Upper lobe of right lung (tissue), 1 donor: Measurements from ENCODE around the gene CPED1. TPM values are rescaled to one million over a fixed set of nuclear protein-coding genes. Genes with fewer than 3 reads are reported as not detected.

Source experiments
- ATAC-seq: fragments of 200-7000 bp; cut with Tn5 transposase; one replicate; pipeline ENCODE4 v1.9.1; 2020; ENCODE audit warnings: mild to moderate bottlenecking, moderate library complexity
- DNase-seq: peaks from one replicate; pipeline ENCODE4 v3.0.0-alpha.2; 2020
- H3K27ac ChIP-seq: fragments of 200-600 bp; one replicate; pipeline ENCODE4 v1.8.0; 2022
- H3K27me3 ChIP-seq: fragments of 200-600 bp; one replicate; pipeline ENCODE4 v1.8.0; 2022; ENCODE audit warnings: mild to moderate bottlenecking
- H3K36me3 ChIP-seq: fragments of 200-600 bp; one replicate; pipeline ENCODE4 v1.8.0; 2022
- H3K4me1 ChIP-seq: fragments of 200-600 bp; one replicate; pipeline ENCODE4 v1.8.0; 2022
- H3K4me3 ChIP-seq: fragments of 200-600 bp; one replicate; pipeline ENCODE4 v1.8.0; 2022; ENCODE audit warnings: mild to moderate bottlenecking
- H3K9me3 ChIP-seq: fragments of 200-600 bp; one replicate; pipeline ENCODE4 v1.8.0; 2022
- intact Hi-C: fragments of 100-400 bp; cut with DNase I; formaldehyde crosslinking; loops from one replicate; pipeline ENCODE4 v1.11.0; 2022
- total RNA-seq: library from RNA; stranded (reverse); fragmentation: NEBNext Ultra II Directional; extraction: Animal tissue kit (Norgen Biotek cat#: 25700); gene quantifications from one replicate; pipeline ENCODE4 v1.2.1, GENCODE V29; 2021
- TF ChIP-seq, protein P1 (sequence below): fragments of 200-600 bp; IDR thresholded peaks from one replicate; pipeline ENCODE4 v1.8.0; 2022; ENCODE audit warnings: antibody characterized with exemption
- donor health status: DM: no; HTN: yes; CAD: no; lungs with severe emphysema.

CPED1 gene
- total RNA-seq, 1 donor from 2014 or later, result 39.2 TPM

DNA sequence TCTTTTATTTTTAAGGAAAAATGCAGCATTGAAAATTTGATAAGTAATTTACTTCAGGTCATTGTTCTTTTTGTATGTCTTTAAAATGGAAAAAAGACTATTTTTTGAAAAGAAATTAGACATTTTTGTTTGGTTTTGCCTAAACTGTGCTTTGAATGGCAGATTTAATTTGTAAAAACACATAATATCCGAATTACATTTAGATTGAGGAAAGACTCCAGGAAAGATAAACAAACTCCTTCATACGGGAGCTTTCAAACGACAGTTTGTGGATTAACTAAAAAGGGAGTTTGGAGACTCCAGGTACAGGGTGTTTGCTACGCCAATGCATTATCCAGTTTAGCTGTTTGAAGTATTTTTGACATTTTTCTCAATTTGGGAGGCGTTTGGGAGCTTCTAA is 36.1 kb downstream of the CPED1 start:
- TF ChIP-seq, protein P1, sequence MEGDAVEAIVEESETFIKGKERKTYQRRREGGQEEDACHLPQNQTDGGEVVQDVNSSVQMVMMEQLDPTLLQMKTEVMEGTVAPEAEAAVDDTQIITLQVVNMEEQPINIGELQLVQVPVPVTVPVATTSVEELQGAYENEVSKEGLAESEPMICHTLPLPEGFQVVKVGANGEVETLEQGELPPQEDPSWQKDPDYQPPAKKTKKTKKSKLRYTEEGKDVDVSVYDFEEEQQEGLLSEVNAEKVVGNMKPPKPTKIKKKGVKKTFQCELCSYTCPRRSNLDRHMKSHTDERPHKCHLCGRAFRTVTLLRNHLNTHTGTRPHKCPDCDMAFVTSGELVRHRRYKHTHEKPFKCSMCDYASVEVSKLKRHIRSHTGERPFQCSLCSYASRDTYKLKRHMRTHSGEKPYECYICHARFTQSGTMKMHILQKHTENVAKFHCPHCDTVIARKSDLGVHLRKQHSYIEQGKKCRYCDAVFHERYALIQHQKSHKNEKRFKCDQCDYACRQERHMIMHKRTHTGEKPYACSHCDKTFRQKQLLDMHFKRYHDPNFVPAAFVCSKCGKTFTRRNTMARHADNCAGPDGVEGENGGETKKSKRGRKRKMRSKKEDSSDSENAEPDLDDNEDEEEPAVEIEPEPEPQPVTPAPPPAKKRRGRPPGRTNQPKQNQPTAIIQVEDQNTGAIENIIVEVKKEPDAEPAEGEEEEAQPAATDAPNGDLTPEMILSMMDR, result no peak
- H3K36me3 ChIP-seq, result no peaks in the 10 kb centered on the region
- DNase-seq (no peak), ATAC-seq (no peak)
- peak overlapping the region; percentile 34 for H3K27ac ChIP-seq
- peaks cover 31% of the 10 kb centered on the region for H3K4me1 ChIP-seq
- no peaks in the 10 kb centered on the region for H3K27me3 ChIP-seq
- H3K4me3 ChIP-seq, result no peak overlapping the region
- no peaks in the 10 kb centered on the region for H3K9me3 ChIP-seq
- intact Hi-C loops, result no loop called here

DNA sequence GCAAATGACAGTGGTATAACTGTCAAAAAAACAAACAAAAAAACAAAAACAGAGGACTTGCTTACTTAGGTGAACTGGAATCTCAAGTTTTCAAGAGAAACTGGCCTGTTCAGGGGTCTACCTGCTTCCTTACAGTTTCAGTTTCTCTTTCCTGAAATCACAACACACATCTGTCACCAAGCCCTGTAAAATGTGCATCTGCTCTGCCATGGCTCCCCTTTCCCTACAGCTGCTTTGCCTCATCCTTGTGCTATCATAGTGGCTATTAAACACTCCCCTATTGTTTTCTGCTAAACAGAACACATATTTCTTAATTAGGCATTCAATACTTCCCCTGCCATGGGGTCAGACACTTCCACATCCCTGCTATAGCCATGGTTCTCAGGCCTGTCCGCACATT is 37.6 kb downstream of the CPED1 start:
- ATAC-seq, result peak; percentile 23
- no peaks in the 10 kb centered on the region for H3K36me3 ChIP-seq
- peaks cover 19% of the 10 kb centered on the region for H3K4me1 ChIP-seq
- TF ChIP-seq, protein P1, result no peak
- DNase-seq, result no peak
- intact Hi-C loops, result no loop called here
- H3K4me3 ChIP-seq, result no peak overlapping the region
- no peaks in the 10 kb centered on the region for H3K9me3 ChIP-seq
- H3K27ac ChIP-seq, result no peak overlapping the region
- H3K27me3 ChIP-seq, result no peaks in the 10 kb centered on the region

DNA sequence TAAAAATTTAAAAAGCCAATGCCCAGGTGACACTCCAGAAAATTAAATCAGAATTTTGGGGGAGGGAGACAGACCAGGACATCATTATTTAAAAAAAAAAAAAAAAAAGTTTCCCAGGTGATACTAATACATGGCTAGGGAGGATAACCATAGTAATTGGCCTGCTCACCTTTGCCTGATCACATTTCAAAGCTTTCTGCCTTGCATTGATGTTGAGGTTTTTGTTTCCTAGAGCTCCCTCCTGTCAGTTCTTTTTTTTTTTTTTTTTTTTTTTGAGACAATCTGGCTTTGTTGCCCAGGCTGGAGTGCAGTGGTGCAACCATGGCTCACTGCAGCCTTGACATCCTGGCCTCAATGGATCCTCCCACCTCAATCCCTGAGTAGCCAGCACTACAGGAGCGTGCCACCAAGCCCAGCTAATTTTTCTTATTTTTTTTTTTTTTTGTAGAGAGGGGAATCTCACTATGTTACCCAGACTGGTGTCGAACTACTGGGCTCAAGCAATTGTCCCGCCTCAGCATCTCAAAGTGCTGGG is 38.1 kb downstream of the CPED1 start:
- H3K9me3 ChIP-seq, result no peaks in the 10 kb centered on the region
- H3K4me1 ChIP-seq, result peaks cover 19% of the 10 kb centered on the region
- H3K27ac ChIP-seq, result no peak overlapping the region
- ATAC-seq, result no peak
- H3K36me3 ChIP-seq, result no peaks in the 10 kb centered on the region
- no peak for DNase-seq
- no peaks in the 10 kb centered on the region for H3K27me3 ChIP-seq
- no peak overlapping the region for H3K4me3 ChIP-seq
- TF ChIP-seq, protein P1, result no peak
- intact Hi-C loops, result no loop called here

DNA sequence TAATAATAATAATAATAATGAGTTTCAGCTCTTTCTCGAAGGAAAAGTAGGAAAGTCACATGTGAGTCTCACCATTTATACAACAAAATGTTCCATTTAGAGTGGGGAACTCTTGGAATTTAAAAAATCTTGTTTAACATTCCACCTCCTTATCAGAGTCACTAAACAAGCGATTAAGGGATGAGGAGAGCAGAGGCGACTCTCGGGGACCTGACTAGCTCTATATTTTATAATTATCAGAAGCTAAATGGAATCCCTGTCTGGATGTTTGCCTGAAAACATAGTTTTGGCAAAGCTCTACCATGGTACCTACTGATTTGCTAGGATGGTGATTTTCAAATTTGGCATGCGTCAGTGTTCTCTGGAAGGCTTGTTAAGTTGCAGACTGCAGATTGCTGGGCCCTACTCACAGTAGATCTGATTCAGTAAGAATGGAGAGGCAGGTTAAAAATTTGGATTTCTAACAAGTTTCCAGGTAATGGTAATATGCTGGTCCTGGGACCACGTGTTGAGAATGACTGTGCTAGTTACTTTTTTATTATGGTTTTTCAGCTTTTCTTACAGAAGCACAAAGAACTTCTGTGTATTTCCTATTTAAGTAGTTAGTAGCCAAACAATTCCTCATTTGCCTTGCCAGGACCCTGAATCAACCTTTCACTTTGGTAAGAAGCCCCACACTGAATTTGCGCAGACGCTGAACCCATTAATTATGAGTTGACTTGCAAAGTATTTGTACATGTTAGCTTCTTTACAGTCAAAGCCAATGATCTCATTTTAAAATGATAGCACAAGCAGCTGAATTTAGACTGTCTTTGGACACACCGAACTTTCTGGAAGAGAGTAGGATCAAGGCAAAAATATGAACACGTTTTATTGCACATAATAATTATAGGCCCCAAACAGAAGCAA is 39.5 kb downstream of the CPED1 start:
- Histone ChIP-seq H3K4me1 (peaks cover 19% of the 10 kb centered on the region), H3K36me3 (no peaks in the 10 kb centered on the region), H3K9me3 (no peaks in the 10 kb centered on the region), H3K27me3 (no peaks in the 10 kb centered on the region), H3K4me3 (no peak overlapping the region), H3K27ac (no peak overlapping the region)
- intact Hi-C loops, result no loop called here
- DNase-seq (no peak), ATAC-seq (peak; percentile 50)
- TF ChIP-seq, protein P1, result no peak

DNA sequence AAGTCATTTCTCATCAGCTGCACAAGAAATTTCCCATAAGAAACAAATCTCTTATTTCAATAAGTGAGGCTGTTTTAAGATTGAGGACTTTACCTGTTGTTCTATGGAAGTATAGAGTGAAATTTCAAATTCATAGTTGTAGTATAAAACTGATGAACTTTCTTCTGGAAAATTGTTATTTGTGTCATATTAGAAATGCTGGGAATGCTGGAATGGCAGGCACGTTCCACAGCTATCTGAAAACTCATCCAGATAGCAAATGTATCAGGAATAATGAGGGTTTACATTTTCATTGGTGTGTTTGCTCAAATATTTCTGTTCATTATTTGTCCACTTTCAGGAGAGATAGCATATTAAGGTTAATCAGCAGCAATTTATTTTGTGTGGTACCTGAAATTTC is 40.8 kb downstream of the CPED1 start:
- TF ChIP-seq, protein P1, result no peak
- Histone ChIP-seq H3K9me3 (no peaks in the 10 kb centered on the region), H3K27ac (no peak overlapping the region), H3K4me3 (no peak overlapping the region), H3K36me3 (no peaks in the 10 kb centered on the region), H3K4me1 (peaks cover 13% of the 10 kb centered on the region), H3K27me3 (no peaks in the 10 kb centered on the region)
- DNase-seq (no peak), ATAC-seq (no peak)
- intact Hi-C loops, result no loop called here
